ENCODE results near the gene SLC22A23. TPM values are rescaled to one million over a fixed set of nuclear protein-coding genes. Genes with fewer than 3 reads are reported as not detected.

The SLC22A23 gene
- total RNA-seq, 6 donors from 2014 or later: 18.2 to 73.1 (median 28.3) TPM

DNA sequence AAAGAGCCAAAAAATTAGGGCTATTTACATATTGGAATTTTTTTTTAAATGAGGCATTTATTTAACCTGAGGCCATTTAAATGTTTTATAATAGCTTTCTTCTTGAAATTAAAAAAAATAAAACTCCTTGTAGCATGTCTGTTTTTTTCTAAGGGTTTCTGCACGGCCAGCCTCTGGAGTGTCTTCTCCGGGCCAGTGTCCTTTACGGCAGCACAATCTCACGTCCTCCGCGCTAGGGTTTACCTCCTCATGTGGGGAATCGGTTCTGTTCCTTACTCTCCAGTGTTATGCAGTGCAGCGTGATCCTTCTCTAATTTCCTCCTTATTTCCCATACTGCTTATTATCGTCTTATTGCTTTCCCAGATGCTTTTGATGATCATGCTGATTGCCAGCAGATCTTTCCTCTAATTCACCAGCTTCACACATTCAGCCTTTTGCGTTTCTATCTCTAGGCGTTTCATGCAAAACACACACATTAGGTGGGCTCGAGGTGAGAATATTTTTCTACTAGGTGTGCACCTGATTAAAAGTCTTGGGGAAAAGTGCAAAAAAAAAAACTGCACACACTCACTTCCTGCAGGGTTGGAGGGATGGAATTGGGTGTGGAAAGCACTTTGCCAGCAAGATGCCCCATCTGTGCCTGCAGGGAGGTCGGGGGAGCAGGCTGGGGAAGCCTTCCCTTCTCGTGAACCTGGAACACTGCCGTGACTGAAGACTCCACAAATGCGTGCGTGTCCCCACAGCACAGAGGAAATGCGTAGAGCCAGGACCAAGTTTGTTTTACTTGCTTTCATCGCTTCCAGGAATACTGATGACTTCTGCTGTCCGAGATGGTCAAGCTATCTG, 142.0 kb downstream of the SLC22A23 start:
- Histone ChIP-seq H3K4me1 (peaks cover 0 to 11% (median 1%) of the 10 kb centered on the region in 4 donors), H3K27ac (no peak overlapping the region), H3K27me3 (no peaks in the 10 kb centered on the region), H3K36me3 (no peaks in the 10 kb centered on the region), H3K9me3 (no peaks in the 10 kb centered on the region), H3K4me3 (no peak overlapping the region)
- DNase-seq (no peak), ATAC-seq (ENCODE audit: low FRiP score in 2 of 2) (no peak)
- TF ChIP-seq POLR2A (IDR thresholded peaks at IDR 0.05) (no peak), CTCF (IDR thresholded peaks at IDR 0.05) (no peak), POLR2AphosphoS5 (IDR thresholded peaks at IDR 0.05) (no peak), EP300 (IDR thresholded peaks at IDR 0.05) (no peak)
- WGBS, 2 donors: 92 to 94% methylated on average over 20 of the region's 20 CpGs

DNA sequence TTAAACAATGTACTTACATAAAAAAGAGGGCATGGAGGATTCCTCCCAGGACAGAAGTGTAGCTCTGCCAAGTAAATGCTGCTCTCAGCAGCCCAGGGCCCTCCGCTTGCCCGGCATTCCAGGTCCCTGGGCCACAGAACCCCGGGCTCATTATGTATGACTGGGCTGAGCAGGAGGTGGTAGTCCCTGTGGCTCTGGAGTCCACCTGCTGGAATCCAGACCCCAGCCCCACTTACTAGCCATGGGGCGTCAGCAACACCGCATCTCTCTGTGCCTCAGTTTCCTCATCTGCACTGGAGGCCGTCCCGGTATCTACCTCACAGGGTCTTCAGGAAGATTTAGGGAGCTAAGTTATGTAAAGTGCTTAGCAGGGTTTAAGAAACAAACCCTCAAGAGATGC, 142.7 kb downstream of the SLC22A23 start:
- no peak overlapping the region for H3K4me3 ChIP-seq
- H3K27ac ChIP-seq: no peak overlapping the region
- no peaks in the 10 kb centered on the region for H3K9me3 ChIP-seq
- peaks cover 0 to 11% (median 1%) of the 10 kb centered on the region in 4 donors for H3K4me1 ChIP-seq
- ATAC-seq (ENCODE audit: low FRiP score in 2 of 2) (no peak), DNase-seq (no peak)
- 90 to 95% methylated on average over 7 of the region's 7 CpGs for WGBS, 2 donors
- TF ChIP-seq POLR2A (IDR thresholded peaks at IDR 0.05): no peak
- no peak for TF ChIP-seq CTCF (IDR thresholded peaks at IDR 0.05)
- TF ChIP-seq POLR2AphosphoS5 (IDR thresholded peaks at IDR 0.05): no peak
- TF ChIP-seq EP300 (IDR thresholded peaks at IDR 0.05): no peak
- H3K27me3 ChIP-seq: no peaks in the 10 kb centered on the region
- no peaks in the 10 kb centered on the region for H3K36me3 ChIP-seq

DNA sequence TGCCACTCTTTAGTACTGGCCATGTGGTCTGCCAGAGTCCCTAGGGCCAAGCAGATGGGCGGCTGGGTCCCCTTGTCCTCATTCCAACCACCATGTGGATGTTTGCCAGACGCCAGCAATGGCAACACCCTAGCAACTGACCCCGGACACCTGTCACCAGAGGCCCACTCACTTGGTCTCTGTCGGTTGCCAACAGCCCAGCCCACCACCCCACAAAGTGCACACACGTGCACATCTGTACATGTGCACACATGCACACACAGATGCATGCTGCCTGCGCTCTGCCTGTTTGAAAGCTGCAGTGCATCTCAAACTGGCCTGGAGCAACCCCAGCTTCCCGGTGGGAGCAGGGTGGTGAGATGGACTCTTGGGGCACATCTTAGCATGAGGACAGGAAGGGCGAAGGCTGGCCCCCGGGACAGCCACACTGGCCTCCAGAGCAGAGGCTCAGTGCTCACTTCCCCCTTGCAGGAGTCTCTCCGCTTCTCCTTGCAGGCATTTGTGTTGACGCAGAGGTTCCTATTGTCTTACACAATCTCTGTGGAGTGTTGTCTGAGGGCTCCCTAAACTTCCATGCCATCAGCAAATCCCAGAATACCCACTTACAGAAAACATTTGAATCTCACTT, 144.1 kb downstream of the SLC22A23 start:
- ATAC-seq (ENCODE audit: low FRiP score in 2 of 2): peak in 1 of 2 donors; percentile 52
- peaks cover 0 to 7% (median 0%) of the 10 kb centered on the region in 4 donors for H3K4me1 ChIP-seq
- no peaks in the 10 kb centered on the region for H3K27me3 ChIP-seq
- H3K4me3 ChIP-seq: no peak overlapping the region
- TF ChIP-seq POLR2A (IDR thresholded peaks at IDR 0.05): no peak
- TF ChIP-seq POLR2AphosphoS5 (IDR thresholded peaks at IDR 0.05): no peak
- no peaks in the 10 kb centered on the region for H3K9me3 ChIP-seq
- 74 to 78% methylated on average over 10 to 11 of the region's 11 CpGs for WGBS, 2 donors
- H3K36me3 ChIP-seq: no peaks in the 10 kb centered on the region
- no peak overlapping the region for H3K27ac ChIP-seq
- DNase-seq: no peak

DNA sequence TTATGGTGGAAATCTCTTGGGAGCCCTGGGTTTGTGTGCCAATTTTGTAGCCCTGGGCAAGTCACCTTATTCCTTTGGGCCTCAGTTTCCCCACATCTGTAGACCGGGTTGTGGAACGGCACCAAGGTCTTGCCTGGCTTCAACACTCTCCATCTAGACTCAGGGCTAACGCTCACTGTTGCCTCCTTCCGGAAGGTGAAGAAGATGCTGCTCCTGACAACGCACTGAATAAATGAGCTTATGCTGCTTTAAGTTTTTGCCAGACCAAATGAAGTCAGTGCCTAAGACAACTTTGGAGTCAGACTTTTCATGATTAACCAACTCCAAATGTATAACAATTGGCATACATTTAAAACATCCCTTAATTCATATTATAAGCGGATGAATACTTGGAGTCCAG, 145.0 kb downstream of the SLC22A23 start:
- peaks cover 0 to 7% (median 0%) of the 10 kb centered on the region in 4 donors for H3K4me1 ChIP-seq
- no peaks in the 10 kb centered on the region for H3K27me3 ChIP-seq
- no peak overlapping the region for H3K4me3 ChIP-seq
- DNase-seq (no peak), ATAC-seq (ENCODE audit: low FRiP score in 2 of 2) (no peak)
- 94 to 95% methylated on average over 6 of the region's 6 CpGs for WGBS, 2 donors
- H3K9me3 ChIP-seq: no peaks in the 10 kb centered on the region
- TF ChIP-seq EP300 (IDR thresholded peaks at IDR 0.05) (no peak), POLR2AphosphoS5 (IDR thresholded peaks at IDR 0.05) (no peak), CTCF (IDR thresholded peaks at IDR 0.05) (no peak), POLR2A (IDR thresholded peaks at IDR 0.05) (no peak)
- H3K36me3 ChIP-seq: no peaks in the 10 kb centered on the region
- H3K27ac ChIP-seq: no peak overlapping the region

GRCh38 chr6:3310703-3311102, 146.1 kb downstream of the SLC22A23 start:
- H3K36me3 ChIP-seq: no peaks in the 10 kb centered on the region
- peaks cover 0 to 7% (median 0%) of the 10 kb centered on the region in 4 donors for H3K4me1 ChIP-seq
- DNase-seq (no peak), ATAC-seq (ENCODE audit: low FRiP score in 2 of 2) (no peak)
- TF ChIP-seq EP300 (IDR thresholded peaks at IDR 0.05): no peak
- TF ChIP-seq POLR2A (IDR thresholded peaks at IDR 0.05): no peak
- peaks cover 0 to 4% (median 0%) of the 10 kb centered on the region in 4 donors for H3K9me3 ChIP-seq
- no peak overlapping the region for H3K4me3 ChIP-seq
- WGBS, 2 donors: 65 to 78% methylated on average over 9 of the region's 9 CpGs
- H3K27me3 ChIP-seq: no peaks in the 10 kb centered on the region
- no peak overlapping the region for H3K27ac ChIP-seq
